ENCODE data around the gene SPDYE4.

Gene SPDYE4

GRCh38 chr17:8708025-8708461 is 50.3 kb downstream of the SPDYE4 start:
- no peak for DNase-seq

GRCh38 chr17:8707332-8708024 is 50.9 kb downstream of the SPDYE4 start:
- no peak for DNase-seq

GRCh38 chr17:8706431-8706830 is 51.9 kb downstream of the SPDYE4 start:
- DNase-seq = no peak

- no peak for DNase-seq
Measured at GRCh38 chr17:8705427-8705826, 52.9 kb downstream of the SPDYE4 start.

- DNase-seq = no peak
Measured at GRCh38 chr17:8703001-8703400, 55.3 kb downstream of the SPDYE4 start.

GRCh38 chr17:8701754-8702153 is 56.6 kb downstream of the SPDYE4 start:
- DNase-seq = no peak

- no peak for DNase-seq
Measured at GRCh38 chr17:8701221-8701620, 57.1 kb downstream of the SPDYE4 start.

All from NCI-H1417 (cell line).